Measurements from ENCODE around the gene MKNK2.
A peak's percentile ranks its signal among the peaks of the same experiment; 100 is the strongest.

MKNK2 gene

DNA sequence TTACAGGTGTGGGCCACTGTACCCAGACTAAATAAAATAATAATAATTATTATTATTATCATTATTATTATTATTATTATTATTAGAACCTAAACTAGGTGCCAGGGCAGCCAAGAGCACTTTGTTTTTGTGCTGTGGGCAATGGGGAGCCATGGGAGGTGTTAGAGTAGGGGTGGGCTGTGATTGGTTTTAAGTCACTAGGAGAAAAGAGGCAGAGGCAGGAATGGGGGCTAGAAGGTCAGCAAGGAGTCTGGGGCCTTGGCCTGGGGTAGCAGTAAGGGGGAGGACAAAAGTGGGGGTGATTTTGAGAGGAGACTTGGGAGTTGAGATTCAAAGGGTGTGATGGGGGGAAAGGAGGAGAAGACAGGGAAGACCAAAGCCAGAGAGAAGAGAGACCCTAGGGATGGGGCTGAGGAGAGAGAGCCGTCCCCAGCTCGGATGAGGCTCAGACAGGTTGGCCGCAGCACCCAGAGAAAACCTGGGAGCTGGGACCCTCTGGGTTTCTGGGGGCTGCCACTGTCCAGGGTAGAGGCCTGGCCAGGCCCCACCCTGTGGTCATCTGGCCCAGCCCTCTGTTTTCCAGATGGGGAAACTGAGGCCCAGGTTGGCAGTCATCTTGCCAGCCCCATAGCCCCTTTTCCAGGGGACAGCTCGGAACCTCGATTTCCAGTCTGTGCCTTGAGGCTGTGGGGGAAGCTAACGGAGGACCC, 17.8 kb downstream of the MKNK2 start:
- Histone ChIP-seq H3K4me3 (no peak overlapping the region; the same call in 1 of the 2 replicates), H4K20me1 (peaks cover 10% of the 10 kb centered on the region; the same call in 1 of the 2 replicates), H3K4me1 (peaks cover 41% of the 10 kb centered on the region), H3K27me3 (no peaks in the 10 kb centered on the region), H3K27ac (peak overlapping the region; percentile 42), H3K36me3 (peaks cover 9% of the 10 kb centered on the region), H3K9me3 (peaks cover 11% of the 10 kb centered on the region), H3K9ac (peak overlapping the region; percentile 58; the same call in 1 of the 2 replicates), H3K4me2 (peak overlapping the region; percentile 90)
- no peak for TF ChIP-seq Cebpa-rat (IDR thresholded peaks at IDR 0.05)

DNA sequence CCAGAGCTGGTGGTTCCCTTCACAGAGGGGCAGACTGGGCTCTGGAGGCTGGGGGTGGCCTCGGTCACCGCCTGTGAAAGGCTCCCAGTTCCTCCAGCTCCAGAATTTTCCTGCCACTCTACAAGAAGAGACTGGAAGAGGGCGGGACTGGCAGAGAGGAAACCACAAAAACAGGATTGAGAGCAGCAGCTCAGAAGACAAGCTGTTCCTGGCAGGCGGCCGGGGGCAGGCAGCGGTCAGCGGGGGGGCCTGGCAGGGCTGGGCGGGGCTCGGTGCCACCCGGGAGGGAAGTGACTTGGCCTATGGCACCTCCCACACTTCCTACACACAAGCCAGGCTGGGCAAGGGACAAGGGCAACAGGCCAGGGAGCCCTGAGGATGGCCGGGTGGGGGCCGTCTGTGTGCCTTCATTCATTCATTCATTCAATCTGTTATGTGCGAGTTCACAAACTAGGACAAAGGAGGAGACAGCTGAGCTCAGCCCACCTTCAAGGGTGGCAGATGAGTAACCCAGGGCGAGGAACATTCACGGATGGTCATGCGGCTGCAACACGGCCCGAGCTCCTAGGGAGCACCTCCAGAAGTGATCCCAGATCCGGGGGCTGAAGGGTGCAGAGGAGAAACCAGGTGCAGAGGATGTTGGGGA, 18.6 kb downstream of the MKNK2 start:
- peak overlapping the region; percentile 68 for H3K27ac ChIP-seq
- H3K27me3 ChIP-seq: no peaks in the 10 kb centered on the region
- peak overlapping the region; percentile 58 for H3K9ac ChIP-seq
- peaks cover under 1% of the 10 kb centered on the region; the same call in 1 of the 2 replicates for H3K36me3 ChIP-seq
- peaks cover 11% of the 10 kb centered on the region for H3K9me3 ChIP-seq
- H3K4me3 ChIP-seq: peak overlapping the region; percentile 38; the same call in 1 of the 2 replicates
- no peak for TF ChIP-seq Cebpa-rat (IDR thresholded peaks at IDR 0.05)
- H3K4me1 ChIP-seq: peaks cover 49% of the 10 kb centered on the region
- H3K4me2 ChIP-seq: peak overlapping the region; percentile 90
- H4K20me1 ChIP-seq: peaks cover 2% of the 10 kb centered on the region; the same call in 1 of the 2 replicates

DNA sequence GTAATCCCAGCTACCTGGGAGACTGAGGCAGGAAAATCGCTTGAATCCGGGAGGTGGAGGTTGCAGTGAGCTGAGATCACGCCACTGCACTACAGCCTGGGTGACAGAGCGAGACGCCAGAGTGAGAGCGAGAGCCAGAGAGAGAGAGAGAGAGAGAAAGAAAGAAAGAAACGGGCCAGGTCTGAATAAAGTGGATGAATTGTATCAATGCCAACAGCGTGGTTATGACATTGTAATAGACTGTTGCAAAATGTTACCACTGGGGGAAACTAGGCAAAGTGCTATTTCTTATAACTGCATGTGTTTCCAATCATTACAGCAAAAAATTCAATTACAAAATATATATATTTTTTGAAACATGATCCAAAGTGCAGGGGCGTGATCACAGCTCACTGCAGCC, 23.7 kb downstream of the MKNK2 start:
- Histone ChIP-seq H3K9ac (no peak overlapping the region), H3K27me3 (no peaks in the 10 kb centered on the region), H3K9me3 (peaks cover 4% of the 10 kb centered on the region), H3K4me1 (peaks cover 27% of the 10 kb centered on the region), H3K4me3 (no peak overlapping the region), H3K27ac (no peak overlapping the region), H3K36me3 (no peaks in the 10 kb centered on the region), H4K20me1 (no peaks in the 10 kb centered on the region), H3K4me2 (no peak overlapping the region)
- TF ChIP-seq Cebpa-rat (IDR thresholded peaks at IDR 0.05): no peak

DNA sequence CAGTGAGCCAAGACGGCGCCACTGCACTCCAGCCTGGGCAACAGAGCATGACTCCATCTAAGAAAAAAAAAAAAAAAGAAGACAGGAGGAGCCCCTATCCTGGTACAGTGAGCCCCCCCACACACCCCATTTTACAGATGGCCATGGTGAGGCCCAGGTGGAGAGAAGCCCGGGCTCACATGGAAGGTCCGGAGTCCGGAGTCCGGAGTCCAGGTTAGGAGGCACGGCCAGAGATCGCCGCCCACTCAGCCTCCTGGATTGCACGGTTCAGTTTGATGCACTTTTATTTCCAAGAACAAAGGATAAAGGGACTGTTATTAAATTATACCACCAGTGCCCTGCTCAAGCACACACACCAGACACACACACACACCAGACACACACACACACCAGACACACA, 24.3 kb downstream of the MKNK2 start:
- TF ChIP-seq Cebpa-rat (IDR thresholded peaks at IDR 0.05): no peak
- no peak overlapping the region for H3K27ac ChIP-seq
- no peaks in the 10 kb centered on the region for H3K27me3 ChIP-seq
- no peak overlapping the region for H3K9ac ChIP-seq
- peaks cover 21% of the 10 kb centered on the region for H3K4me1 ChIP-seq
- no peak overlapping the region for H3K4me3 ChIP-seq
- no peaks in the 10 kb centered on the region for H3K36me3 ChIP-seq
- H4K20me1 ChIP-seq: no peaks in the 10 kb centered on the region
- H3K4me2 ChIP-seq: no peak overlapping the region
- H3K9me3 ChIP-seq: peaks cover 4% of the 10 kb centered on the region

DNA sequence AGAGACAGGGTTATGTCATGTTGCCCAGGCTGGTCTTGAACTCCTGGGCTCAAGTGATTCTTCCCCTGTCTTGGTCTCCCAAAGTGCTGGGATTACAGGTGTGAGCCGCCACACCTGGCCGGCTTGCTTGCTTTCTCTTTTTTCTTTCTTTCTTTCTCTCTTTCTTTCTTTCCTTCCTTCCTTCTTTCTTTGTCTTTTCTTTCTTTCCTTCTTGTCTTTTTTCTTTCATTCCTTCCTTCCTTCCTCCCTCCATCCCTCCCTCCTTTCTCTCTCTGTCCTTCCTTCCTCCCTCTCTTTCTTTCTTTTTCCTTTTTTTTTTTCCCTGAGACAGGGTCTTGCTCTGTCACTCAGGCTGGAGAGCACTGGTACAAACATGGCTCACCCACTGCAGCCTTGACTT, 28.8 kb downstream of the MKNK2 start:
- H3K4me2 ChIP-seq: no peak overlapping the region
- no peak for TF ChIP-seq Cebpa-rat (IDR thresholded peaks at IDR 0.05)
- peaks cover 19% of the 10 kb centered on the region for H3K4me1 ChIP-seq
- peaks cover 4% of the 10 kb centered on the region for H3K9me3 ChIP-seq
- no peak overlapping the region for H3K9ac ChIP-seq
- no peaks in the 10 kb centered on the region for H3K27me3 ChIP-seq
- H3K36me3 ChIP-seq: no peaks in the 10 kb centered on the region
- no peak overlapping the region for H3K4me3 ChIP-seq
- H3K27ac ChIP-seq: no peak overlapping the region
- H4K20me1 ChIP-seq: no peaks in the 10 kb centered on the region

DNA sequence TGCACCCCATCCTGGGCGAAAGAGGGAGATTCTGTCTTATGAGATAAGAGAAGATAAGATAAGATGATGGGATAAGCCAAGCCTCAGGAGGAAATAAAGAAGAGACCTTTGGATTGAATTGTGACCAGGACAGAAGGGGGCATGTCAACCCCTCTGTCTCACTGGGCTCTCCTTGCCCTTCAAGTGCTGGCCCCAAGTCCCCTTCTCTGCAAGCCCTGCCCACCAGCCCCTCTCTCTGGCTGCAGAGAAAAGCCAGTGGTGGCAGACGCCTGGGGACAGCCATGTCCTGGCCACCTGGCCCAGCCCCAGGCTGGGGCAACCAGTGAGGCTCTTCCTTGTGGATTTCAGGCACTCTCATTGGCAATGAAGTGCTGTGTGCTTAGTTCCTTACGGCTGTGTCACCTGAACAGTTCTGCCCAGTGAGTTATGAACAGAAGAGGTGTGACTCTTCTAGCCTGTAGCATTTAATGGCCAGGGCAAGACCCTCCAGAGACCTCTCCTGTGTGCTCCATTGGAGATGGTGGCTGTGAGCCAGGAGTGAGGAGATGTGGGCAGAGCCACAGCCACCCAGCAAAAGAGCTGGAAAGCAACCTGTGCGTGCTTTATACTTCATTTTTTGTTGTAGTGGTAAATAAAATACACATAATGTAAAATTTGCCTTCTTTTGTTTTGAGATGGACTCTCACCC, 29.4 kb downstream of the MKNK2 start:
- no peak for TF ChIP-seq Cebpa-rat (IDR thresholded peaks at IDR 0.05)
- H3K4me1 ChIP-seq: peaks cover 23% of the 10 kb centered on the region
- no peak overlapping the region for H3K27ac ChIP-seq
- H3K27me3 ChIP-seq: no peaks in the 10 kb centered on the region
- peaks cover 4% of the 10 kb centered on the region for H3K9me3 ChIP-seq
- no peaks in the 10 kb centered on the region for H4K20me1 ChIP-seq
- H3K4me2 ChIP-seq: no peak overlapping the region
- H3K36me3 ChIP-seq: no peaks in the 10 kb centered on the region
- H3K9ac ChIP-seq: no peak overlapping the region
- no peak overlapping the region for H3K4me3 ChIP-seq

DNA sequence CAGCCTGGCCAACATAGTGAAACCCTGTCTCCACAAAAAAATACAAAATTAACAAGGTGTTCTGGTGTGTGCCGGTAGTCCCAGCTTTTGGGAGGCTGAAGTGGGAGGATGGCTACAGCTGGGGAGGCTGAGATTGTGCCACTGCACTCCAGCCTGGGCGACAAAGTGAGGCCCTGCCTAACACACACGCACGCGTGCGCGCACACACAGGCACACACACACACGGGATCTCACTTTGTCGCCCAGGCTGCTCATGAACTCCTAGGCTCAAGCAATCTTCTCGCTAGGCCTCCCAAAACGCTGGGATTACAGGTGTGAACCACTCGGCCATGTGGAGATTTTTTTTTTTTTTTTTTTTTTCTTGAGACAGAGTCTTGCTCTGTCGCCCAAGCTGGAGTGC, 32.3 kb downstream of the MKNK2 start:
- H3K9ac ChIP-seq: no peak overlapping the region
- H3K4me3 ChIP-seq: no peak overlapping the region
- no peaks in the 10 kb centered on the region for H4K20me1 ChIP-seq
- H3K9me3 ChIP-seq: no peaks in the 10 kb centered on the region
- no peaks in the 10 kb centered on the region for H3K27me3 ChIP-seq
- H3K4me2 ChIP-seq: peak overlapping the region; percentile 45; the same call in 1 of the 2 replicates
- no peaks in the 10 kb centered on the region for H3K36me3 ChIP-seq
- H3K27ac ChIP-seq: no peak overlapping the region
- peaks cover 40% of the 10 kb centered on the region for H3K4me1 ChIP-seq
- TF ChIP-seq Cebpa-rat (IDR thresholded peaks at IDR 0.05): no peak

DNA sequence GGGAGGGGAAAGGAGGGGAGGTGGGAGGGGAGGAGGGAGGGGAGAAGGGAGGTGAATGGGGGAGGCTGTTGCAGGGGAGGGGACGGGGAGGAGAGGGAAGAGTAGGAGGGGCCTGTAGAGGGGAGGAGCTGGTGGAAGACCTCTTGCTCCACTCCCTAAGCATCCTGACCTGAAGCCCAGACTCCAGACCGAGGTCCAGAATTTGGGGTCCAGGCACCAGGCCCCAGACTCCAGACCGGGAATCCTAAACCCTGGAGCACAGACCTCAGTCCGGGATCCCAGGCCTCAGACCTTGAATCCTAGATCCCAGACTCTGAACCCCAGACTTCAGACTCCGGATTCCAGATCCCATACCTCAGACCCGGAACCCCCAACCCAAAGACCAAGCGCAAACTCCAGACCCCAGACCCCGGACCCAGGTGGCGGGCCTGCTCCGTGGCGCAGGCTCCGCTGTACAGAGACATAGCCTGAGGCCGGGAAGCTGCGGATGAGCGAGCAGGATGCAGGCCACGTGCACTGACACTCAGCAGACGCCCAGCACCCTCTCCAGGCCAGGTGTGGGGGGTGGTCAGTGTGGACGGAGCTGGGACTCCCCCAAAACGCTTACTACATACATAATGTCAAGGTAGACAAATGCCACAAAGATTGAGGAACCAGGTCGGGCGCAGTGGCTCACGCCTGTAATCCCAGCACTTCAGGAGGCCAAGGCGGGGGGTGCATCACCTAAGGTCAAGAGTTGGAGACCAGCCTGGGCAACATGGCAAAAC, 34.8 kb downstream of the MKNK2 start:
- H3K9me3 ChIP-seq: peaks cover 7% of the 10 kb centered on the region
- H3K27me3 ChIP-seq: no peaks in the 10 kb centered on the region
- peak overlapping the region; percentile 65 for H3K4me2 ChIP-seq
- H3K9ac ChIP-seq: no peak overlapping the region
- H3K4me3 ChIP-seq: peak overlapping the region; percentile 64
- H3K36me3 ChIP-seq: peaks cover 18% of the 10 kb centered on the region
- H3K27ac ChIP-seq: peak overlapping the region; percentile 59
- TF ChIP-seq Cebpa-rat (IDR thresholded peaks at IDR 0.05): no peak
- peaks cover 48% of the 10 kb centered on the region for H3K4me1 ChIP-seq
- H4K20me1 ChIP-seq: peaks cover 19% of the 10 kb centered on the region

DNA sequence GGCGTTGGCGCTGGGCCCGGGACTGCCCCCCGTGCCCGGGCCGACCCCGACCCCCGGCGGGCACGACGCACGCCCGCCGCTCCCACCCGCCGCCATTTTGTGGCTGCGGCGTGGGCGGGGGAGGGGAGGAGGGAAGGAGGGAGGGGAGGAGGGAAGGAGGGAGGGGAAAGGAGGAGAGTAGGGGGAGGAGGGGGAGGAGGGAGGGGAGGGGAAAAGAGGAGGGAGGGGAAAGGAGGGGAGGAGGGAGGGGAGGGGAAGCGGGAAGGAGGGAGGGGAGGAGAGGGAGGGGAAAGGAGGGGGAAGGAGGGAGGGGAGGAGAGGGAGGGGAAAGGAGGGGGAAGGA, 35.5 kb downstream of the MKNK2 start, which contains the start of gene BTBD2:
BTBD2 (minus strand) TSS at position 107 of the 343 bp plus-strand sequence; CDS start at position 96, 11 bp downstream.
- peaks cover 26% of the 10 kb centered on the region for H4K20me1 ChIP-seq
- peak within 1 kb of the TSS; percentile 83 for H3K9ac ChIP-seq
- TF ChIP-seq Cebpa-rat (IDR thresholded peaks at IDR 0.05): no peak
- H3K4me2 ChIP-seq: peak within 1 kb of the TSS; percentile 88
- H3K27ac ChIP-seq: peak within 1 kb of the TSS; percentile 80
- H3K9me3 ChIP-seq: peaks cover 10% of the 10 kb centered on the region
- no peaks in the 10 kb centered on the region for H3K27me3 ChIP-seq
- H3K36me3 ChIP-seq: peaks cover 25% of the 10 kb centered on the region
- peaks cover 48% of the 10 kb centered on the region for H3K4me1 ChIP-seq
- peak within 1 kb of the TSS; percentile 77 for H3K4me3 ChIP-seq
